Heart left ventricle (tissue), 16 donors: ENCODE measurements around the gene OR2AG1. TPM values are rescaled to one million over a fixed set of nuclear protein-coding genes. Genes with fewer than 3 reads are reported as not detected.

Experiments used
- ATAC-seq, 4 donors: fragments of 200-7000 bp; cut with Tn5 transposase; one replicate each; pipeline ENCODE4 v1.9.1; 2020 to 2022; ENCODE audit warnings: moderate library complexity in 4 of 4, mild to moderate bottlenecking in 3 of 4, moderate number of reproducible peaks in 1 of 4
- DNase-seq, 5 donors: peaks; one replicate each; pipeline ENCODE4 v3.0.0-alpha.2; 2020
- H3K27ac ChIP-seq, 12 donors: fragments of 200-600 bp; sonication (generic) in 4 of 12; one replicate each; pipeline versions ENCODE4 v1.5.0 to v1.8.0; 2016 to 2022; ENCODE audit warnings: mild to moderate bottlenecking in 2 of 12
- H3K27me3 ChIP-seq, 9 donors: fragments of 200-600 bp; sonication (generic) in 2 of 9; one replicate each; pipeline versions ENCODE4 v1.5.1 to v1.8.0; 2016 to 2022; ENCODE audit warnings: mild to moderate bottlenecking in 3 of 9
- H3K36me3 ChIP-seq, 9 donors: fragments of 200-600 bp; sonication (generic) in 2 of 9; one replicate each; pipeline versions ENCODE4 v1.5.0 to v1.8.0; 2018 to 2022; ENCODE audit warnings: mild to moderate bottlenecking in 2 of 9
- H3K4me1 ChIP-seq, 12 donors: fragments of 200-600 bp; sonication (generic) in 4 of 12; one replicate each; pipeline versions ENCODE4 v1.5.0 to v1.8.0; 2016 to 2022; ENCODE audit warnings: mild to moderate bottlenecking in 3 of 12
- H3K4me3 ChIP-seq, 12 donors: fragments of 200-600 bp; sonication (generic) in 4 of 12; one replicate each; pipeline versions ENCODE4 v1.5.0 to v1.8.0; 2017 to 2022; ENCODE audit warnings: mild to moderate bottlenecking in 9 of 12, moderate library complexity in 4 of 12
- H3K9me3 ChIP-seq, 12 donors: fragments of 200-600 bp; sonication (generic) in 4 of 12; one replicate each; pipeline versions ENCODE4 v1.5.0 to v1.8.0; 2016 to 2022; ENCODE audit warnings: mild to moderate bottlenecking in 1 of 12
- POLR2A ChIP-seq, 2 donors: fragments of 450-650 bp; IDR thresholded peaks; one replicate each; pipeline ENCODE4 v1.6.1; 2017; ENCODE audit warnings: antibody characterized with exemption in 2 of 2, mild to moderate bottlenecking in 2 of 2, moderate library complexity in 2 of 2
- WGBS, 4 donors: extraction: QIAGEN DNeasy Blood & Tissue Kit in 2 of 4; methylation state at CpG; one replicate each; pipeline versions ENCODE4 v1.1.5 to v1.1.7; 2013 to 2018; 5-methylcytosine and 5-hydroxymethylcytosine counted together
- intact Hi-C, 10 donors: fragments of 100-400 bp; cut with DNase I; formaldehyde crosslinking; loops; one replicate each; pipeline versions ENCODE4 v1.11.1 to v1.14.2; 2022
- polyA plus RNA-seq, 2 donors: library from polyadenylated mRNA; stranded (reverse); fragments of 200-250 nt; gene quantifications; one replicate each; pipeline ENCODE4 v1.2.3, GENCODE V29; 2013
- total RNA-seq, 9 donors: library from RNA; depleted of rRNA in 2 of 9; stranded (reverse); fragments of >200 nt in 2 of 9; fragmentation: NEBNext Ultra II Directional in 3 of 9; extraction: Animal tissue kit (Norgen Biotek cat#: 25700) in 3 of 9; gene quantifications; one replicate each; pipeline versions ENCODE4 v1.1.0 to v1.2.4, GENCODE V29; 2016 to 2023
- TF ChIP-seq, protein P1 (sequence below), 12 donors: fragments of 200-600 bp; sonication (generic) in 4 of 12; IDR thresholded peaks; one replicate each; pipeline versions ENCODE4 v1.5.0 to v1.8.0; 2018 to 2022; ENCODE audit warnings: antibody characterized with exemption in 12 of 12, mild to moderate bottlenecking in 5 of 12
- donor health status: ischemic (EF 13 %, LVEDD 7.1; RV severe dilation, severe dysfunction).
- donor health status: healthy with polysubstance abuse.
- donor health status: DM: no; HTN: yes; CAD: no.
- donor health status: DM: no; HTN: no; CAD: no.
- donor health status: ischemic (EF 25% LVEDD 6.9; RV normal size, moderate dysfunction).
- donor health status: ischemic (EF 25% LVEDD 5.7; RV mildly dilated, moderate dysfunction).
- donor health status: healthy.
- donor health status: DM: yes; HTN: yes; CAD: no.
- donor health status: ischemic (EF 35%, LVEDD 5.7; RV mildly dilated, moderate dysfunction).
- donor health status: nonischemic (EF 11% LVEDD 7.7; RV severe dilation, severe dysfunction).
- donor health status: DM: yes; HTN: yes; CAD: no.
- donor health status: PGD.
- donor health status: ischemic (EF 29% LVEDD 5.4; RV normal size, mild dysfunction).
- donor health status: nonischemic (EF 23%, LVEDD 6.1; RV moderate dilation, normal function).

Gene OR2AG1
- total and polyA plus RNA-seq, 11 donors, result not detected

DNA sequence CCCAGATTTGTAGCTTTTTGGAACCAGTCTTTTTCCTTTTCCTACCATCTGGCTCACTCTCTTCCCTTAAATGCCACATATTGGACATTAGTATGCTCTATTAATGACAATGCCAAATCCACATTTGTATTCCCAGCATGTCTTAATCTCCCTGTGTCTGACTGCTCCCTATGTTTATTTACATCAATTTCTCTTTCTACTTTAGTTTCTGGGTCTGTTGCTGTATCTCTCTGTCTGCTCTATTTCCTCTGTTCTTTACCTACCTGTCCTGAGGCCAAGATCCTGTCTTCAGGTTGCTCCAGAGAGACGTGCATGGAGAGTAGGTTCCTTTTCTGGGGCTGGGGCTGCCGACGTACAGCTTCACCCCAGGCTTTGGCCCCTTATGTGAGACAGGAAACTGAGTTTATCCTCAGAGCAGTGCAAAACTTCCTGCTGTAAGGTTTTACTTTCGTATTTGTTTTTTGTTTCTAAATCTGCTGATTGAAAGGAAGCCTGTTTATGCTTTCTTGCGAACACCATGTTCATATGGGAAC lies 36.7 kb upstream of the OR2AG1 start:
- Histone ChIP-seq H3K27ac (peak overlapping the region; percentile 56 to 98 (median 78)), H3K9me3 (no peaks in the 10 kb centered on the region), H3K27me3 (no peaks in the 10 kb centered on the region), H3K4me1 (peaks cover 0 to 49% (median 2%) of the 10 kb centered on the region in 12 donors), H3K36me3 (no peaks in the 10 kb centered on the region), H3K4me3 (peak overlapping the region; percentile 12 to 65 (median 47))
- intact Hi-C loops, result no loop called here
- DNase-seq, result peak in 2 of 5 donors; percentile 23 to 24
- WGBS, 4 donors, result 33 to 48% (median 44%) methylated on average over 5 of the region's 5 CpGs
- TF ChIP-seq, protein P1, sequence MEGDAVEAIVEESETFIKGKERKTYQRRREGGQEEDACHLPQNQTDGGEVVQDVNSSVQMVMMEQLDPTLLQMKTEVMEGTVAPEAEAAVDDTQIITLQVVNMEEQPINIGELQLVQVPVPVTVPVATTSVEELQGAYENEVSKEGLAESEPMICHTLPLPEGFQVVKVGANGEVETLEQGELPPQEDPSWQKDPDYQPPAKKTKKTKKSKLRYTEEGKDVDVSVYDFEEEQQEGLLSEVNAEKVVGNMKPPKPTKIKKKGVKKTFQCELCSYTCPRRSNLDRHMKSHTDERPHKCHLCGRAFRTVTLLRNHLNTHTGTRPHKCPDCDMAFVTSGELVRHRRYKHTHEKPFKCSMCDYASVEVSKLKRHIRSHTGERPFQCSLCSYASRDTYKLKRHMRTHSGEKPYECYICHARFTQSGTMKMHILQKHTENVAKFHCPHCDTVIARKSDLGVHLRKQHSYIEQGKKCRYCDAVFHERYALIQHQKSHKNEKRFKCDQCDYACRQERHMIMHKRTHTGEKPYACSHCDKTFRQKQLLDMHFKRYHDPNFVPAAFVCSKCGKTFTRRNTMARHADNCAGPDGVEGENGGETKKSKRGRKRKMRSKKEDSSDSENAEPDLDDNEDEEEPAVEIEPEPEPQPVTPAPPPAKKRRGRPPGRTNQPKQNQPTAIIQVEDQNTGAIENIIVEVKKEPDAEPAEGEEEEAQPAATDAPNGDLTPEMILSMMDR (IDR thresholded peaks at IDR 0.05), result no peak
- TF ChIP-seq POLR2A (IDR thresholded peaks at IDR 0.05), result no peak
- ATAC-seq, result peak in 2 of 4 donors; percentile 42 to 86

DNA sequence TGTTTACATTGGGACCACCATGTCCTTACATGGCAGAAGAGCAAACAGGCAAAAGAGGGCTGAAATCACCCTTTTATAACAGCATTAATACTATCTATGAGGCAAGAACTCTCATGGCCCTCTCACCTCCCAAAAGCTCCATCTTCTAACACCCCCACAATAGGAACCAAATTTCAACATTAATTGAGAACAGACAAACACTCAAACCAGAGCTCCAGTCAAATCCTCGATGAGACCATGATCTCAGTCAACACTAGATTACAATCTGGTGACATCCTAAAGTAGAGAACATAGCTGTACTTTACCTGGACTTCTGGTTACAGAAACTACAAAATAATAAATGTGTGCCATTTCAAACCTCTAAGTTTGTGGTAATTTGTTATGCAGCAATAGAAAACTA lies 36.2 kb upstream of the OR2AG1 start:
- 48 to 61% (median 57%) methylated on average over 1 of the region's 1 CpG for WGBS, 4 donors
- intact Hi-C loops, result no loop called here
- no peaks in the 10 kb centered on the region for H3K9me3 ChIP-seq
- no peak for TF ChIP-seq POLR2A (IDR thresholded peaks at IDR 0.05)
- TF ChIP-seq, protein P1 (IDR thresholded peaks at IDR 0.05), result no peak
- peak overlapping the region; percentile 56 to 98 (median 78) for H3K27ac ChIP-seq
- peak overlapping the region in 10 of 12 donors; percentile 22 to 65 (median 49) for H3K4me3 ChIP-seq
- no peaks in the 10 kb centered on the region for H3K36me3 ChIP-seq
- H3K27me3 ChIP-seq, result no peaks in the 10 kb centered on the region
- ATAC-seq (no peak), DNase-seq (no peak)
- H3K4me1 ChIP-seq, result peaks cover 0 to 47% (median 2%) of the 10 kb centered on the region in 12 donors

DNA sequence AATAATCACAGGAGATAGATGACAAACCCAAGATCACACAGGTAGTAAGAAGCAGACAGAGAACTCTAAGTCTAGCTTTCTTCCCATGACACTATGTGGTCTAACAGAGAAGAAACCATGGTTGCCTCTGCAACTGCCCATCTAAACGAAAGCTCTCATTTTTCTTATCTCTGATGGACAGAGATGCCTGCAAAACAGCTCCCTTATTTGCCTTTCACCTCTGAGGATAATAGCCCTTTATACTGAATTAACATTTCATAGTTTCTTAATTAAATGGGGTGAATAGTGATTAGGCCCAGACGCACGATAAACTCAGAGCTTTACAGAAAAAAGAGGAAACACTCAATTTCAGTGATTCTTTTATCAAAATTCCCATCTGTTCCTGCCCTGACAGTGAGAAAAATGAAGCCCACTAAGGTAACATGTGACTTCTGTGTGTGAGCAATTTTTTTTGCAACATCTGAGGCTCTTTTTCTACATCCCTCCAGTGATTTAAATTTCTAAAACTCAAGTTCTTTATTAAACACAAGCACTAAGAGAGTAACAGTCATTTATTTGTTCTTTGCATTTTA lies 35.6 kb upstream of the OR2AG1 start:
- Histone ChIP-seq H3K4me3 (no peak overlapping the region), H3K27ac (peak overlapping the region in 11 of 12 donors; percentile 5 to 98 (median 80)), H3K27me3 (no peaks in the 10 kb centered on the region), H3K4me1 (peaks cover 0 to 42% (median 2%) of the 10 kb centered on the region in 12 donors), H3K36me3 (no peaks in the 10 kb centered on the region), H3K9me3 (no peaks in the 10 kb centered on the region)
- intact Hi-C loops, result no loop called here
- WGBS, 4 donors, result 51 to 74% (median 69%) methylated on average over 3 of the region's 3 CpGs
- TF ChIP-seq POLR2A (IDR thresholded peaks at IDR 0.05), result no peak
- ATAC-seq (no peak), DNase-seq (no peak)

DNA sequence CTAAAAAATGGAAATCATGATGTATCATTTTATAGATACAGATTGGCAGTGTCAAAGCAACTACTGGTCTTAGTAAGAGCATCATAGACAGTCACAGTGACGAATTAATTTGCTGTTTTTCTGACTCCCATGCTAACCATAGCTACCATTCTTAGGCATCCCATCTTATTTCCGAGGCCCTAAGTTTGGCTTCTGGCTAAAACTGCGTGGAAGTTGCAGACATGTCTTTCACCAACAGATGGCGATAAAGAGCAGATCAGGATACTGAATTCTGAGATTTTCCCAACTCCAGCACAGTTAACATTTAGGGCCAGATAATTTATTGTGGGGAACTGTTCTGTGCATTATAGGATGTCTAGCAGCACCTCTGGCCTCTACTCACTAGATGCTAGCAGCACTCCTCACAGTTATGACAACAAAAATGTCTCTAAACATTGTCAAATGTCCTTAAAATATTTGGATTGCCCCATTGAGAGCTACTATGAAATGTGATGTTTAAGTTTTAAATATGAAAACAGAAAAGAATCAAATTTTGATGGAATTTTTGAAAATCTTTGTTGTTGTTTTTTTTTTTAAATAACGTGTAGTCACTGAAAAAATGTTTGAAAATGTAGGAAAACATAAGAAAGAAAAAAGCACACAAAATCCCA lies 27.4 kb upstream of the OR2AG1 start:
- no peaks in the 10 kb centered on the region for H3K9me3 ChIP-seq
- TF ChIP-seq, protein P1 (IDR thresholded peaks at IDR 0.05), result peak; percentile 78 to 95 (median 86)
- no peak for TF ChIP-seq POLR2A (IDR thresholded peaks at IDR 0.05)
- no peaks in the 10 kb centered on the region for H3K4me1 ChIP-seq
- ATAC-seq (peak in 2 of 4 donors; percentile 32 to 46), DNase-seq (peak in 1 of 5 donors; percentile 18)
- WGBS, 4 donors, result 5 to 8% (median 6%) methylated on average over 5 of the region's 5 CpGs
- H3K27me3 ChIP-seq, result no peaks in the 10 kb centered on the region
- no peaks in the 10 kb centered on the region for H3K36me3 ChIP-seq
- H3K4me3 ChIP-seq, result no peak overlapping the region
- H3K27ac ChIP-seq, result no peak overlapping the region
- intact Hi-C loops, result loop anchor here in 7 of 10 donors (2.0 to 10.0 kb wide), 6 partner anchors 17 to 378 kb away; no protein-coding TSS in a partner anchor
